RPMI7951 (cell line): ENCODE measurements around the gene COBL. TPM values are rescaled to one million over a fixed set of nuclear protein-coding genes. Genes with fewer than 3 reads are reported as not detected.

Source experiments
- DNase-seq: peaks from one replicate; pipeline ENCODE4 v3.0.0-alpha.2; 2012; ENCODE audit warnings: low read depth
- total RNA-seq: library from RNA; depleted of rRNA; stranded (reverse); fragments of >200 nt; shearing (Covaris generic); gene quantifications from 2 replicates; pipeline ENCODE4 v1.2.3, GENCODE V29; 2014; rRNA removed

COBL gene, protein sequence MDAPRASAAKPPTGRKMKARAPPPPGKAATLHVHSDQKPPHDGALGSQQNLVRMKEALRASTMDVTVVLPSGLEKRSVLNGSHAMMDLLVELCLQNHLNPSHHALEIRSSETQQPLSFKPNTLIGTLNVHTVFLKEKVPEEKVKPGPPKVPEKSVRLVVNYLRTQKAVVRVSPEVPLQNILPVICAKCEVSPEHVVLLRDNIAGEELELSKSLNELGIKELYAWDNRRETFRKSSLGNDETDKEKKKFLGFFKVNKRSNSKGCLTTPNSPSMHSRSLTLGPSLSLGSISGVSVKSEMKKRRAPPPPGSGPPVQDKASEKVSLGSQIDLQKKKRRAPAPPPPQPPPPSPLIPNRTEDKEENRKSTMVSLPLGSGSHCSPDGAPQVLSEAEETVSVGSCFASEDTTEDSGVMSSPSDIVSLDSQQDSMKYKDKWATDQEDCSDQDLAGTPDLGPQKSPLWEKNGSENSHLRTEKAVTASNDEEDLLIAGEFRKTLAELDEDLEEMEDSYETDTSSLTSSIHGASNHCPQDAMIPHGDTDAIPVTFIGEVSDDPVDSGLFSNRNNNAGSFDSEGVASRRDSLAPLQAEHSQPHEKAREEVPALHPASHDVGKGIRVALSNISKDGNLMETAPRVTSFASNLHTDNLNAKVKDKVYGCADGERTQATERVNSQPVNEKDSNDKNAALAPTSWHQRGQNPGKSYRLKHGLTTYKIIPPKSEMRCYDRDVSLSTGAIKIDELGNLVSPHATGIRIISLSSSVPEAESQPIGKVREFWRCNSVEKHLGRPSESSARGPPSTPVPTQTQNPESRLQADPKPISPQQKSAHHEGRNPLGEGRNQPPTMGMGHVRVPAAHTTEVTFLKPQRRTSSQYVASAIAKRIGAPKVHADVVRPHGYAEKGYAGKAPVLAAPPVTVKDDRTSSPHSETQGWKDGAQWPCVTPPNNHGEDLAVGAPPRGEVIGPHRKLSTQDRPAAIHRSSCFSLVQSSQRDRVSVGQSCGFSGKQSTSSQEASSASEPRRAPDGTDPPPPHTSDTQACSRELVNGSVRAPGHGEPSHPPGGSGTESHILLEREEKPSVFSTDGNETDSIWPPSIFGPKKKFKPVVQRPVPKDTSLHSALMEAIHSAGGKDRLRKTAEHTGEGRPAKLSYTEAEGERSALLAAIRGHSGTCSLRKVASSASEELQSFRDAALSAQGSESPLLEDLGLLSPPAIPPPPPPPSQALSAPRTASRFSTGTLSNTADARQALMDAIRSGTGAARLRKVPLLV
- total RNA-seq = not detected in 2 replicates

DNA sequence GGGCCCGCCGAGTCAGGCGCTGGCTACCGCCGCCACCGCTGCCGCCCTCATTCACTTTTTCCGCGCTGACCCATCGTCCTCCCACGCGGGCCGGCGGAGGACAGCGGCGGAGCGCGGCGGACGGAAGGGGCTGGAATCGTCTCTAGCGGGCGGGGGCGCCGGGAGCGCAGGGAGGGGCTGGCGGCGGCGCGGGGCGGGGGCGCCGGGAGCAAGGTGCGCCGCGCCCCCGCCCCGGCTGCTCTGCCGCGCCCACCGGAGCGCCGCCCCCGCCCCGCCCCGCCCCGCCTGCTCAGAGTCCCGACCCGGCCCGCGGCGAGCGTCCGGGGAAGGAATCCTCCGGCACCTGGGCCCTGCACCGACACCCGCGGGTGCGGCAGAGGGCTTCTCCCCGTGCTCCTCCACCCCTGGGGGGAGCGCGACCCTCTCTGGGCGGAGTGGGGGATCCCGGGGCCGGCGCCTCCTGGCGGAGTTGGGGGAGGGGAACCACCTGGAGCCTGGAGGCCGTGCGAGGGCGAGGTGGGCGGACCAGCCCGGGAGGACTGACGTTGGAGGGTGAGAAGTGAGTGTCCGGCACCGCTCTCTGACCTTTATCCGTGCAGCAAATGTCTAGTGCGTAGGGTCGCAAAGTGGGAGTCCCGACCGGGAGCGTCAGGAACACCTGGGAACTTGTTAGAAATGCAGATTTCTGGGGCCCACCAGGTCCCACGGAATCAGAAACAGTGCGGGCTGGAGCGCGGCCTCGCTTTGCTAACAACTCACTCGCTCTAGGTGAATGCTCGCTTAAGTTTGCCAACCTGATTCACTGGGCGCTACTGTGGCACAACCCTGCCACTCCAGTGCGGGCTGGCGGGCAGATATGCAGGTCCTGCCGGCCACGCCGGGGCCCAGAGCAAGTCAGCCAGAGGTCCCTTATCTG lies at the start of gene COBL:
COBL (minus strand) TSS at position 144 of the 916 bp plus-strand sequence. CDS start 176 bp downstream, outside the sequence.
- DNase-seq = no peak

DNA sequence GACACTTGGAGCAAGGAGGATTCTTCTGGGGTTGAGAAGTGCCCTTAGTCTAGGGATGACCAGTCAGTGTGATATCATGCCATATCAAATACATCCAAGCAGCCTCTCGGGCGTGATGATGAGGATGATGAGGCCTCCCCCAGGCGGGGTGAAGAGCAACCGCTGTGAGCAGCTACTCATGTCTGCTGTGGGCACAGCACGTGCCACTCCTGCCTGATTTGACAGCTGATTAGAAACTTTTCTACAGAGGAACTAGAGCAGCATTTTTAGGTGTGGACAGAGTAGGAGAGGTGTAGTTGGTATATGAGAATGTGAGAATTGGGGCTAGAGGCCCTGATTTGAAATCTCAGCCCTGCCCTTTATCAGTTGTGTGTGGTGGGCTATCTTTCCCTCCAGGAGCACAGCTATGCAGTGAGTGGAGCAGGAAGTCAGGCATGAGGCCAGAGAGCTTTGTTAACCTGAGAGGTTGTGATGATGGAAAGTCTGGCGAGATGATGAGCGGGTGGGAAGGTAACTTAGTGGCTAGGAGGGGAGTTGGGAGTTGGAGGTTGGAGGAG lies 49.6 kb upstream of the COBL start:
- no peak for DNase-seq

DNA sequence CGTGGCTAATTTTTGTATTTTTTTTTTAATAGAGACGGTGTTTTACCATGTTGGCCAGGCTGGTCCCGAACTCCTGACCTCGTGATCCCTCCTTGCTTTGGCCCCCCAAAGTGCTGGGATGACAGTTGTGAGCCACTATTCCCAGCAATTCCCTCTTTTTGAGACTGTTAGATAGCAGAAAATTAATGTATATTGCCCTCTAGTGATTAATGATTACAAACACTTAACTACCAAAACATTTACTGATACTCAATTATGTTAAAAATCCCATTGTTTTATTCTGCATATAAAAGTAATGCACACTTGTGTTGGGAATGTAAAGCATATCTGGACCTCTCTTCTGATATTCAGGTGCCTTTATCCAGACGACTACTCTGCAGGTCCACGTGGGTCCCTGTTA lies 41.2 kb upstream of the COBL start:
- no peak for DNase-seq

DNA sequence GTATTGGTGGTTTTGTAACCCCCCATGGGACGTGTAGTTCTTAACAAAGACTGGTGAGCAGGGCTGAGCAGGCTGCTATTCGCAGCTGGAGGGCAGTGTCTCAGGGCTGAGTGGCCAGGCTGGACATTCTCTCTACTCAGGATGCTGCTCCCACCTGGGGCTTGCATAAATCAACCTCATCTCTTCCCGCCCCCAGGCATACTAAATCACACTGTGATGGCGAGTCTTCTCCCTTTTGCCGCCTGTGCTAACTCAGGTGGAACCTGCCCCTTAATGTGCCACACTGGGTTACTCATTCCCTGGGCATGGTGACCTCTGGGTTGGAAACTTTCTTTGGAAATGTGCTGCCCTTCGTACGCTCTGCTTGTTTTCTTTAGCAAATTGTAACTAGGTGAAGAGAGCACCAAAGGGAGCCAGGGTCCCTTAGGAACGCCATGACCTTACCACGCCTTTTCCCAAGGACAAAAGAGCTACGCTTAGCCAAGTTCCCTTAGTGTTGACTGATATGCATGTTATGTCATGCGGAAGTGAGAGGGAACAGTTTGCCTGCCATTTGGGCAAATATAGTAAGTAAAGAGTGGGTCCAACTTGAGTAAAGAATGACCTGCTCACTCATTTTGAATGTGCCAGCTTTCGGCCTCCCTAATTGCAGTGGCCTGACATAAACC lies 40.4 kb upstream of the COBL start:
- no peak for DNase-seq

DNA sequence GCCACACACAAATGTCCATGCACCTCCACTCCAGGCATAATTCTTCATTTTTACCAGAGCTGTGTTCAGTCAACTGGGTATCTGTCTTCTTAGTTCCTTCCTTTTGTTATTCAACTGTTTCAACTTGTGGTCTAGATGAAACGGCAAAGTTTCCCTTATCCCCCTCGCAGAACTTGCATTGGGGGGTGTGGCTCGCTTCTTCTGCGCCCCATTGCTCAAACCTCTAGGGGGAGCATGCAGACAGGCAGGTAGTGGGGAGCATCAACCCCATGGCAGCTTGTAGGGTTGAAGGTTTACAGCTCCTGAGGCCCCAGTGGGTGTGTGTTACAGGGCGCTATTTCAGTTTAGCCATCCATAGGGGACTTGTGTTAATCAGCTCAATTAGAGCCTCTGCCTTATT lies 38.3 kb upstream of the COBL start:
- no peak for DNase-seq

DNA sequence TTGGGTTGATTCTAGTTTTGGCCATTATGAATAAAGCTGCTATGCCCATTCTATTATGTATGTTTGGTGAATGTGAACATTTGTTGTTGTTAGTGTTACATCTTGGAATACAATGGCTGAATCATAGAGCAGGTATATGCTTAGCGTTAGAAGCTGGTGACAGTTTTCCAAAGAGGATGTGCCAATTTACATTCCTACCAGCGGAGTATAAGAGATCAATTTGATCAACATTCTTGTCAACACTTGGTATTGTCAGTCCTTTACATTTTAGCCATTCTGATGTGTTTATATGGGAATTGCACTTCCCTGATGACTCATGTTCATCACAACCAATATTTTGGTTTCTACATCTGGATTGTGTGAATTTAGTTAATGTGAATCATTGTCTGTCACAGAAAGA lies 37.8 kb upstream of the COBL start:
- DNase-seq = no peak

DNA sequence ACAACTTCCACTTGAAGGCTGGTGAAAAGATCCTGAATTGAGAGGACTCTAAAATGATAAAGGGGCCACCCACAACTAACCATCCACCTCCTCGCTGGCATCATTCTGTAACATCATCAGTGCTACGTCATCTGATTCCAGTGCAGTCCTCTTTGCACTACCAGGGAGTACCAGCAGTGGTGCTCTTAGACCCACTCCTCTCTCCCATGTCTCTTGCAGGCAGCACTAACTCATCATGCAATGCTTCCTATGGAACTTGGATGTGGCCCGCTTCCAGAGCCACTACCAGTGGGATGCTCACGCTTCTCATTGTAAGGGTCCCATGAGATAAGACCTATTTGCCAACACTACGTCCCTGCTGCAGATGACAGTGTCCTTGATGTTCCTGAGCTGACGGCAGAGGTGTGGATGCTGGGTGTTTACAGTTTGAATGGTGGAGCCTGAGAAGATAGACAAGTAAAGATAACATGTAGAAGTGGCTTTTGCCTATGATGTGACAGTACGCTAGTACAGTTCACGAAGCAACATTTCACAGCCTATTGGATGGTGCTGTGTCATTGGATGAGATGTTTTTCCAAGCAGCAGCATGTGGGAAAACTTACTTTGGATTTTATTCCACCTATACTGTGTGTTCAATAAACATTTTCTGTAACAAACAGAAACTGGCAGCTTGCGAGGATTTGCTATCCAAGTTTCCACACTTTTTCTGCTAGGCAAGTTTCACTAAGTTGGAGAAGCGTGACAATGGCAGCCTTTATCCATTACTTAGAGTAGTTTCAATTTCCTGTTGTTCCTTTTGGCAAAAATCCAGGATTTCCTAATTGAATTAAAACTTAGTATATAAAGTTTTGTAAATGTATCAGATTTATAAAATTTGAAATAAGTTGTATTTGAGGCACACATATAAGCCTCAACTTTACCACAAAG lies 35.8 kb upstream of the COBL start:
- DNase-seq = no peak

DNA sequence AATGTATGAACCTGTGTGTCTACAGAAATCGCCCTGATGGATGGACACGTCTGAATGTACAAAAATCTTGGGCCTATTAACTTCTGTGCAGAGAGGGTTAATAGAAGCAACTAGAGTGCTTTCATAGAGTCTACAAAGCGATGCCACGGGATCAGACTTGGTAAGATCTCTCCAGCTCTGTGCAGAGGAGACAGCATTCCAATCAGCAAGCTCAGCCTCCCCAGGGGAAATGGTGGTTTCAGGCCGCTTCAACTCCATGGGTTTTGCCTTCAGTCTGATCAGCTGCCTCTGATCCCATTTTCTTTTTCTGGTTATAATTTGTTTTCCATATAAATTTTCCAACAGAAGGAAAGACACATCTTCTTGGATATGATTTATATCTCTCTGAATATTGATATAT lies 35.1 kb upstream of the COBL start:
- no peak for DNase-seq

DNA sequence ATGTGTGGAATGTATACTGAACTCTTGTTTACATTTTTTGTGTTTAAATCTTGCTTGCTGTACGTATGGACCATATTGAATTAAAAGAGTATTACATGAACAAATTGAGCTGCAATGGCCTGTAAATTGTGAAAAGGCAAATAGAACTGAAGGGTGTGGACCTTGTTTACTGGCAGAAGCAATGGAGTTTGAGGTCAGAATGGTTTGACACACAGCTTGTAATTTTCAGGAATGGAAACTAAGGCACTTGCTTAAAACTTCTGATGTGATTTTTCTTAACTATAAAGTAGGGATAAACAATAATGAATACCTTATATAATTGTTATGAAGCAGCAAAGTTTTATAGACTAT lies 33.9 kb upstream of the COBL start:
- no peak for DNase-seq

DNA sequence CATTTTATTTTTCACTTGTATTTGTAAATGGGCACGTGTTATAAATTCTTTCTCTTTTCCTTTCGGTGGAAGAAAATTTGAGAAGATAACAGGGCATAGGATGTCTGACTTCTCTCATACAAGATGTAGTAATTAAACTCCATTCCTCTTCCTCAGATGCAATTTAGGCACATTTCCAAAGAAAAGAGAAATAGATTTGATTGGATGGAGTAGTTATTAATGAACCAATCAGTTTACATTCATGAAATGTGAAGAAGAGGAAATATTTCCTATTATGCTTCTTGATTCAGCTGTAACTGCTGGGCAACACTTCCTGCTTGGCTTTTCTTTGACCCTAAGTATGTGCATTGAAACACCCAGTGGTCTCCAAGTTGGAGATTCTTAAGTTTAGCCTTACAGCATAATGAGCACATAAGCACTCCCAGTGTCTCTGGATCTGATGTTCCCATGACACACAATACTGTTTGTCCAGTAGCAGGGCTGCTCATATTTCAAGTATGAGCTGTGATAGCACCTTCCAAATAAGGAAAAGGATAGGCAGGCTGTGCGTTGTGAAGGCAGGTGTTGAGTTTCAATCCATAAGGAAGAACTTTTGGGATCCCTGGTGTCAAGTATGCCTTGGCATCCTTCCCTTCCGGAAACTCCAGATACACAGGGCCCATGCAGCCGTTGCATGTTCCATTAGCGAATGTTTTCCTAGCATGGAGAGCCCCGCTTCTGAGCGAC lies 33.4 kb upstream of the COBL start:
- no peak for DNase-seq

DNA sequence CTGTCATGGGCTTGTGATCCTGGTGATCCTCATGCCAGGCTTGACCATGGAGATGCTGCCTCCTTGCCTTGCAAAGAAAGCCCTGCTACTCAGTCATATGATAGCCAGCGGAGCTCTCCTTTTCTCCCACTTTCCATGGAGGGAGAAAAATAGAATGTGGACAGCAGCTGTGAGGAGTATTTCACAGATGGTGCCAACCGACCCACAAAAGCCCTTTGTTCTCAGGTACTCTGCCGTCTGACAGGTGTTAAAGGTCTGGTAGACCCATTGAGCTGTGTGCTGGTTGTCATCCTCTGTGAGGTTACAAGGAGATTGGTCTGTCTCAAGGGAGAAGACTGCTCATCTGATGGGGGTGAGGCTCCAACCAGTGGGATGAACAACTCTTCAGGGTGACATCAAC lies 29.5 kb upstream of the COBL start:
- DNase-seq = no peak

DNA sequence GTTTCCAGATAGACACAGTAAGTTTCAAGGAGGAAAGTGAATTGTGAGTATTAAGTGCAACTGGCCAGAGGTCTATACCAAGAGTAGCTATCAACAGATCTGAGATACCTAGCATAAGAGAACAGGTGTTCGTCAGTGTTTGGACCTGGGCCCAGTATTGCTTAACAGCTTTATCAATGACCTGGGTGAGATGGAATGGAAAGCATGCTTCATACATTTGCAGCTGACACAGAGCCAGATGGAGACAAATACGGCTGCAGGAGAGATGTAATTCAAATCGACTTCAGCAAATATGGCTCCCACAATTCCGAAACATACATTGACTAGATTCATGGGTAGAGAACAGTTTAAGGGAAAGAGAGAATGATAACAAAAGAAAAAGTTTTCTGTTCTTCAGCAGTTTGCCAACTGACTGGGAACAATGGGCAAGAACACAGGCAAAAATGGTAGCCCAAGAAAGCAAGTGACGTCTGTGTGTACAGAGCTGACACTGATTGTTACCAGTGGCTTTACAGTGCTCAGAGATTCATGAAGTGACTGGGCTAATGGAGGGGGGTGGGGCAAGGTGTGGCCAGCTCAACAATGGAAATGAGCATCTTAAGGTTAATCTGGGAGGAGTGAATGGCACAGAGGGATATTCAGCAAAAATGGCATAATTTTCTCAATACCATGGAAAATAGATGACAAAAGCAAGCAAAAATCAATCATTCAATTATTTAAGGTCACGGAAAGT lies 28.0 kb upstream of the COBL start:
- no peak for DNase-seq

DNA sequence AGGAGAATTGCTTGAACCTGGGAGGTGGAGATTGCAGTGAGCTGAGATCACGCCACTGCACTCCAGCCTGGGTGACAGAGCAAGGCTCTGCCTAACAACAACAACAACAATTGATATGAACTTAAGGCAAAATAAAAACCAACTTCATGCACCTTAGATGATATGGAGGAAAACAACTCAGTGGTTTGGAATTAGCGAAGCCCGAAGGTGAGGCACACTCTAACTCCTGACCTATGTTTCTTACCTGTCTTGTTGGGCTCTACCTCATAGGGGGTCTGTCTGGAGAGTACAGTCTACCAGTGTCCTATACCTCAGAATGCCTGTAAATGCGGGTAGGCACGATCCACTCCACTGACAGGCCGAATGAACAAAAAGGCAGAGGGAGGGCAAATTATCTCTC lies 24.3 kb upstream of the COBL start:
- DNase-seq = no peak

DNA sequence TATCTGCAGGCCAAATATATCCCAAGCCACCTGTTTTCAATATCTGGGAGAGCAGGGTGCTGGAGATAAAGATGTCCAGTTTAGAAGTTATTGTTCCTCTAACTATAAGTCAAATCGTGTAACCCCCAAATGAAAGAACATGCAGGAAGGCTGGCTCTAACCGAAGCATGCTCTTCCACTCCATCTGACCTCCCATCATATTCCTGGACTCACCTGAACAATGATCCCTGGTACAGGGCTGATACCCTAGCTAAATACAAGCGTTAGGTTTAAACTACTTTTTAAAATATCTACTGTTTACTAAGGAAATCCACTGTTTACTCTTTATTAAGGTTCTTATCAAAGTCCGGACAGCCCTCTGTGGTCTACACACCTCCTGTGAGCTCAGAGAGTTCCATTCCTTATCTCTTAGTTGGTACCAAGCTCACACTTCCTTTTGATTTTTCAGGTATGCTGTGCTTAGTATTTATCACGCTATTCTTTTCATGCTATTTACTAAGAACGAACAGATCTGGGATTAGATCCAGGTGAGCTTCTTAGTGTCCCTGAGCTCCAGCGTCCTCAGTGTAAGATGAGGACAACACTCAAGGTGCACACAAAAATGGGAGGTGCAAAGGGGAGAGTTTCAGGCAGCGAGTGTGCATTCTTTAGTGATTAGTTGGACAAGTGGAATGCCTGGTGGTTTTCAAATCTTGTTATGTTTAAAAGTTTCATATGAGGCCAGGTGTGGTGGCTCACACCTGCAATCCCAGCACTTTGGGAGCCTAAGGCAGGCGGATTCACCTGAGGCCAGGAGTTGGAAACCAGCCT lies 23.6 kb upstream of the COBL start:
- no peak for DNase-seq

DNA sequence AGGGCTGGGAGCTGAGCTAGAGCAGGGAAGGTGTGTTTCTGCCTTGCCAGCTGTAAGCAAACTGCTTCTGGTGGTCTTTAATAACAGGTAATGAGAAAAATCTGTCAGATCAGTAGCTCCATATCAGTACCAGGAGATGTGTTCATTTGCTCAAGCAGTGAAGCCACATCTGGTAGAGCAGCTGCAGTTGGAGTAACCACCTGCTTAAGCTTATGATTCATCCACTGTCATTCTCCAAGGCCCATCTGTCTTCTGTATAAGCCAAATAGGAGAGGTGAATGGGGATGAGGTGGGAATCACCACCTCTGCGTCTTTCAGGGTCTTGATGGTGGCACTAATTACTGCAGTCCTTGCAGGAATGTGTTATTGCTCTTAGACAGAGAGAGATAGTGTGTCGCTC lies 18.4 kb upstream of the COBL start:
- no peak for DNase-seq

DNA sequence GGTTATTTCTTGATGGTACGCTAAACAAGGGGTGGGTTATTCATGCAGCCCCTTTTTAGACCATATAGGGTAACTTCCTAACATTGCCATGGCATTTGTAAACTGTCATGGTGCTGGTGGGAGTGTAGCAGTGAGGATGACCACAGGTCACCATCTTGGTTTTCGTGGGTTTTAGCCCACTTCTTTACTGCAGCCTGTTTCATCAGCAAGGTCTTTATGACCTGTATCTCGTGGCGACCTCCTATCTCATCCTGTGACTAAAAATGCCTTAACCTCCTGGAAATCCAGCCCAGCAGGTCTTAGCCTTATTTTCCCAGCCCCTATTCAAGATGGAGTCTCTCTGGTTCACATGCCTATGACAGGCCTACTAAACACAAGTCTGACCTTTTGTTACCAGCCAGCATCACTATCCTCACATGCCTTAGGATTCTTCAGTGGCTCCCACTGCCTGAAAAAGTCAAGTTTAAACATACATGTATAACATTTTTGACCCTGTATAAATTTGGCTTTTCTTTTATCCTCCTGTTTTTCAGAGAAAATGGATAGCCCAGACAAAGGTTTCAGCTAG lies 13.2 kb upstream of the COBL start:
- no peak for DNase-seq
